NCI-H345 treated with DMSO at 0.1 percent for 48 hours (cell line): ENCODE data around the gene TGFBI.
"Not testable (repeated sequence)": the region's sequence is repeated elsewhere in the genome, so short reads cannot be mapped to it uniquely, and the experiment has no call there.

Experiments
- DNase-seq: peaks from one replicate; lab custom pipeline; 2025; ENCODE audit not compliant: unreplicated experiment; lab: John Stamatoyannopoulos, UW

The TGFBI gene

GRCh38 chr5:136043968-136044610, 15.3 kb downstream of the TGFBI start:
- no peak for DNase-seq

- DNase-seq: not testable (repeated sequence)
Measured at GRCh38 chr5:136045026-136045425, 16.2 kb downstream of the TGFBI start.

GRCh38 chr5:136046246-136046645, 17.5 kb downstream of the TGFBI start:
- DNase-seq: no peak

- DNase-seq: no peak
Measured at GRCh38 chr5:136047858-136048257, 19.1 kb downstream of the TGFBI start.

- no peak for DNase-seq
Measured at GRCh38 chr5:136048966-136049365, 20.2 kb downstream of the TGFBI start.

- DNase-seq: no peak
Measured at GRCh38 chr5:136051486-136052220, 22.9 kb downstream of the TGFBI start.

GRCh38 chr5:136052692-136053335, 24.0 kb downstream of the TGFBI start:
- DNase-seq: no peak

- no peak for DNase-seq
Measured at GRCh38 chr5:136053336-136054141, 24.8 kb downstream of the TGFBI start.

GRCh38 chr5:136054142-136055019, 25.6 kb downstream of the TGFBI start:
- DNase-seq: no peak

- no peak for DNase-seq
Measured at GRCh38 chr5:136055612-136056309, 27.0 kb downstream of the TGFBI start.

GRCh38 chr5:136056336-136056735, 27.5 kb downstream of the TGFBI start:
- no peak for DNase-seq

GRCh38 chr5:136056771-136057335, 28.1 kb downstream of the TGFBI start:
- no peak for DNase-seq

GRCh38 chr5:136057401-136058038, 28.7 kb downstream of the TGFBI start:
- DNase-seq: no peak

- DNase-seq: no peak
Measured at GRCh38 chr5:136058039-136058971, 29.5 kb downstream of the TGFBI start.

GRCh38 chr5:136058972-136059354, 30.2 kb downstream of the TGFBI start:
- DNase-seq: no peak

- DNase-seq: no peak
Measured at GRCh38 chr5:136060963-136061362, 32.2 kb downstream of the TGFBI start.

- no peak for DNase-seq
Measured at GRCh38 chr5:136061630-136062365, 33.0 kb downstream of the TGFBI start.
